Gastroesophageal sphincter (tissue), 4 donors: ENCODE measurements around the gene RPAP3. TPM values are rescaled to one million over a fixed set of nuclear protein-coding genes. Genes with fewer than 3 reads are reported as not detected.

ENCODE experiments used
- ATAC-seq: fragments of 150-250 bp; one replicate; pipeline ENCODE4 v1.9.1; 2016; ENCODE audit warnings: mild to moderate bottlenecking, moderate library complexity
- H3K27ac ChIP-seq, 4 donors: fragments of 200-600 bp; sonication (generic) in 3 of 4; 1 replicate in 3 of 4; 2 replicates in 1 of 4; pipeline ENCODE4 v1.5.1; 2016 to 2019
- H3K27me3 ChIP-seq: fragments of 200-600 bp; sonication (generic); one replicate; pipeline ENCODE4 v1.5.1; 2019
- H3K36me3 ChIP-seq, 2 donors: fragments of 200-600 bp; sonication (generic); one replicate each; pipeline ENCODE4 v1.5.1; 2019; ENCODE audit warnings: control low read depth in 1 of 2
- H3K4me1 ChIP-seq, 3 donors: fragments of 200-600 bp; sonication (generic); 1 replicate in 2 of 3; 2 replicates in 1 of 3; pipeline ENCODE4 v1.5.1; 2016 to 2019; ENCODE audit warnings: control low read depth in 2 of 3
- H3K4me3 ChIP-seq, 2 donors: fragments of 200-600 bp; sonication (generic); one replicate each; pipeline ENCODE4 v1.5.1; 2019; ENCODE audit warnings: mild to moderate bottlenecking in 1 of 2, moderate library complexity in 1 of 2
- H3K9me3 ChIP-seq, 3 donors: fragments of 200-600 bp; sonication (generic); one replicate each; pipeline ENCODE4 v1.5.1; 2017 to 2019; ENCODE audit warnings: control low read depth in 2 of 3
- CTCF ChIP-seq, 4 experiments: fragments of 200-600 bp in 2 of 4; fragments of 450-650 bp in 2 of 4; sonication (generic) in 1 of 4; IDR thresholded peaks; one replicate each; pipeline ENCODE4 v1.5.1; 2017 to 2019; ENCODE audit warnings: antibody characterized with exemption in 4 of 4, mild to moderate bottlenecking in 2 of 4, moderate library complexity in 2 of 4
- EP300 ChIP-seq: sonication (generic); formaldehyde crosslinking; IDR thresholded peaks from one replicate; pipeline ENCODE4 v1.6.1; 2017; ENCODE audit warnings: antibody characterized with exemption, mild to moderate bottlenecking
- POLR2A ChIP-seq, 2 donors: fragments of 450-650 bp; IDR thresholded peaks; one replicate each; pipeline ENCODE4 v1.6.1; 2017; ENCODE audit warnings: antibody characterized with exemption in 2 of 2, mild to moderate bottlenecking in 2 of 2, moderate library complexity in 1 of 2
- POLR2AphosphoS5 ChIP-seq: sonication (generic); formaldehyde crosslinking; IDR thresholded peaks from one replicate; pipeline ENCODE4 v1.6.1; 2017; ENCODE audit warnings: antibody characterized with exemption
- WGBS, 2 donors: methylation state at CpG; one replicate each; pipeline ENCODE4 v1.1.5; 2018; ENCODE audit warnings: low coverage in 1 of 2; 5-methylcytosine and 5-hydroxymethylcytosine counted together
- total RNA-seq, 4 donors: library from RNA; depleted of rRNA; stranded (reverse); fragments of >200 nt; gene quantifications; one replicate each; pipeline ENCODE4 v1.1.0, GENCODE V29; 2016

RPAP3 gene
- total RNA-seq, 4 donors from 2014 or later, result 17.0 to 20.0 (median 18.8) TPM

- TF ChIP-seq CTCF (IDR thresholded peaks at IDR 0.05), result peak in 3 of 4 experiments; percentile 92 to 94 (median 93)
- TF ChIP-seq EP300, result no peak
- no peak for TF ChIP-seq POLR2A (IDR thresholded peaks at IDR 0.05)
- no peak for TF ChIP-seq POLR2AphosphoS5
- H3K9me3 ChIP-seq, result no peaks in the 10 kb centered on the region
- H3K4me3 ChIP-seq, result no peak overlapping the region
- H3K27me3 ChIP-seq, result no peaks in the 10 kb centered on the region
- 56 to 95% methylated on average over 2 to 4 of the region's 7 CpGs for WGBS, 2 donors
- H3K36me3 ChIP-seq, result peaks cover 0 to 8% of the 10 kb centered on the region in 2 donors
- no peak for ATAC-seq
- H3K4me1 ChIP-seq, result peaks cover 0 to 47% (median 25%) of the 10 kb centered on the region in 3 donors
- H3K27ac ChIP-seq, result no peak overlapping the region
Observed at GRCh38 chr12:47742253-47742825, 36.5 kb upstream of the RPAP3 start.

- no peak for ATAC-seq
- Histone ChIP-seq H3K27me3 (no peaks in the 10 kb centered on the region), H3K36me3 (no peaks in the 10 kb centered on the region), H3K27ac (peak overlapping the region in 2 of 4 donors; percentile 53 to 84), H3K9me3 (no peaks in the 10 kb centered on the region), H3K4me1 (peaks cover 6 to 57% (median 35%) of the 10 kb centered on the region in 3 donors), H3K4me3 (no peak overlapping the region)
- 40% methylated on average over 2 of the region's 4 CpGs; no CpG with 5 or more reads in 1 of the 2 donors for WGBS, 2 donors
- no peak for TF ChIP-seq POLR2AphosphoS5
- TF ChIP-seq CTCF (IDR thresholded peaks at IDR 0.05), result no peak
- no peak for TF ChIP-seq POLR2A (IDR thresholded peaks at IDR 0.05)
- no peak for TF ChIP-seq EP300
Observed at GRCh38 chr12:47741340-47741703, 35.5 kb upstream of the RPAP3 start.

- WGBS, 2 donors, result no CpG with 5 or more reads among the region's 21 CpGs
- H3K4me3 ChIP-seq, result no peak overlapping the region
- TF ChIP-seq POLR2A (IDR thresholded peaks at IDR 0.05) (no peak), EP300 (no peak), POLR2AphosphoS5 (no peak), CTCF (IDR thresholded peaks at IDR 0.05) (no peak)
- no peaks in the 10 kb centered on the region for H3K27me3 ChIP-seq
- H3K27ac ChIP-seq, result peak overlapping the region in 3 of 4 donors; percentile 8 to 84 (median 53)
- H3K9me3 ChIP-seq, result no peaks in the 10 kb centered on the region
- no peak for ATAC-seq
- peaks cover 12 to 62% (median 41%) of the 10 kb centered on the region in 3 donors for H3K4me1 ChIP-seq
- H3K36me3 ChIP-seq, result no peaks in the 10 kb centered on the region
Observed at GRCh38 chr12:47740606-47741339, 34.9 kb upstream of the RPAP3 start.

- H3K9me3 ChIP-seq, result no peaks in the 10 kb centered on the region
- H3K4me3 ChIP-seq, result no peak overlapping the region
- H3K27ac ChIP-seq, result peak overlapping the region in 3 of 4 donors; percentile 8 to 84 (median 53)
- 92% methylated on average over 2 of the region's 12 CpGs; no CpG with 5 or more reads in 1 of the 2 donors for WGBS, 2 donors
- no peaks in the 10 kb centered on the region for H3K27me3 ChIP-seq
- TF ChIP-seq EP300 (no peak), CTCF (IDR thresholded peaks at IDR 0.05) (no peak)
- H3K36me3 ChIP-seq, result no peaks in the 10 kb centered on the region
- peaks cover 13 to 70% (median 49%) of the 10 kb centered on the region in 3 donors for H3K4me1 ChIP-seq
- ATAC-seq, result no peak
Observed at GRCh38 chr12:47739979-47740378, 34.1 kb upstream of the RPAP3 start.
